Heart left ventricle (tissue), 13 donors: ENCODE results near the gene ABCD4.

Experiments used
- POLR2A ChIP-seq, 2 donors: fragments of 450-650 bp; IDR thresholded peaks; one replicate each; pipeline ENCODE4 v1.6.1; 2017; ENCODE audit warnings: antibody characterized with exemption in 2 of 2, mild to moderate bottlenecking in 2 of 2, moderate library complexity in 2 of 2
- TF ChIP-seq, protein P1 (sequence below), 12 donors: fragments of 200-600 bp; sonication (generic) in 4 of 12; IDR thresholded peaks; one replicate each; pipeline versions ENCODE4 v1.5.0 to v1.8.0; 2018 to 2022; ENCODE audit warnings: antibody characterized with exemption in 12 of 12, mild to moderate bottlenecking in 5 of 12
- donor health status: ischemic (EF 13 %, LVEDD 7.1; RV severe dilation, severe dysfunction).
- donor health status: DM: no; HTN: yes; CAD: no.
- donor health status: DM: no; HTN: no; CAD: no.
- donor health status: ischemic (EF 25% LVEDD 6.9; RV normal size, moderate dysfunction).
- donor health status: ischemic (EF 25% LVEDD 5.7; RV mildly dilated, moderate dysfunction).
- donor health status: ischemic (EF 35%, LVEDD 5.7; RV mildly dilated, moderate dysfunction).
- donor health status: nonischemic (EF 11% LVEDD 7.7; RV severe dilation, severe dysfunction).
- donor health status: DM: yes; HTN: yes; CAD: no.
- donor health status: PGD.
- donor health status: ischemic (EF 29% LVEDD 5.4; RV normal size, mild dysfunction).
- donor health status: nonischemic (EF 23%, LVEDD 6.1; RV moderate dilation, normal function).

DNA sequence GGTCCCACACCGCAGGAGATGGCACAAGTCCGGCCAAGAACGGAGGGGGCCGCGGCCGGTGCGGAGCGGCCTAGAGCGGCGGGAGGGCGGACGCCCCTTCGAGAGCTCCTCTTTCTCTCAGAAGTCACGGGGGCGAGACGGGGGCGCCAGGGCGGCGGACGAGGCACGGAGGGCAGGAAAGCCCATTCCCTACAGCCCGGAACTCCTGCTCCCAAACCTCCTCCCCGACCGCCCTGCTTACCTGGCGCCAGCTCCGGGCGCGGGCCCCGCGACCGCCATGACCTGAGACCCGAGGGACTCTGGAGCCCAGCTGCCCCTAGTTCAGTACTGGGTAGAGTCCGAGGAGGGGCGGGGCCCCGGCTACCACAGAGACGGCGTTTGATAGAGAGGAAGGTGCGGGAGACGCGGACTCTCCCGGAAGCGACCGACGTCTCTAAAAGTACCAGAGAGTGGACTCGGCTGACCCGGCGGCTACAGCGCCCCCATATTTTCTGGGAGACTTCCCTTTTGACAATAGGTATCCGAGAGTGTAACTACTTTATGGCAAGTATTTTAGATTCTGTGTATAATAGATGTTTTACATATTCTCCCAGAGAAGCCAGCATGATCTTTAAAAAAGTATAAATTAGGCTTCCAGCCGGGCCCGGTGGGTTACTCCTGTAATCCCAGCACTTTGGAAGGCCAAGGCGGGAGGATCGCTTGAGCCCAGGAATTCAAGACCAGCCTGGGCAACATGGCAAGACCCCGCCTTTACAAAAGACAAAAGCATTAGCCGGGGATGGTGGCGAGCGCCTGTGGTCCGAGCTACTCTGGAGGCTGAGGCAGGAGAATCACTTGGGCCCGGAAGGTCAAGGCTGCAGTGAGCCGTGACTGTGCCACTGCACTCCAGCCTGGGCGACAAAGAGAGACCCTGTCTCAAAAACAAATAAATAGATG is at the start of gene ABCD4:
- TF ChIP-seq, protein P1, sequence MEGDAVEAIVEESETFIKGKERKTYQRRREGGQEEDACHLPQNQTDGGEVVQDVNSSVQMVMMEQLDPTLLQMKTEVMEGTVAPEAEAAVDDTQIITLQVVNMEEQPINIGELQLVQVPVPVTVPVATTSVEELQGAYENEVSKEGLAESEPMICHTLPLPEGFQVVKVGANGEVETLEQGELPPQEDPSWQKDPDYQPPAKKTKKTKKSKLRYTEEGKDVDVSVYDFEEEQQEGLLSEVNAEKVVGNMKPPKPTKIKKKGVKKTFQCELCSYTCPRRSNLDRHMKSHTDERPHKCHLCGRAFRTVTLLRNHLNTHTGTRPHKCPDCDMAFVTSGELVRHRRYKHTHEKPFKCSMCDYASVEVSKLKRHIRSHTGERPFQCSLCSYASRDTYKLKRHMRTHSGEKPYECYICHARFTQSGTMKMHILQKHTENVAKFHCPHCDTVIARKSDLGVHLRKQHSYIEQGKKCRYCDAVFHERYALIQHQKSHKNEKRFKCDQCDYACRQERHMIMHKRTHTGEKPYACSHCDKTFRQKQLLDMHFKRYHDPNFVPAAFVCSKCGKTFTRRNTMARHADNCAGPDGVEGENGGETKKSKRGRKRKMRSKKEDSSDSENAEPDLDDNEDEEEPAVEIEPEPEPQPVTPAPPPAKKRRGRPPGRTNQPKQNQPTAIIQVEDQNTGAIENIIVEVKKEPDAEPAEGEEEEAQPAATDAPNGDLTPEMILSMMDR (IDR thresholded peaks at IDR 0.05): peak in 11 of 12 donors; percentile 12 to 86 (median 67)
- TF ChIP-seq POLR2A (IDR thresholded peaks at IDR 0.05): peak in 1 of 2 donors; percentile 68
